Pancreas (tissue), 10 donors: ENCODE measurements around the gene BRME1. TPM values are rescaled to one million over a fixed set of nuclear protein-coding genes. Genes with fewer than 3 reads are reported as not detected.
A peak's percentile ranks its signal among the peaks of the same experiment; 100 is the strongest.

ENCODE experiments used
- ATAC-seq, 4 donors: fragments of 200-7000 bp; cut with Tn5 transposase; one replicate each; pipeline versions ENCODE4 v1.8.0 to v1.9.1; 2020; ENCODE audit warnings: mild to moderate bottlenecking in 4 of 4, moderate library complexity in 4 of 4
- DNase-seq, 6 donors: peaks; one replicate each; pipeline ENCODE4 v3.0.0-alpha.2; 2020
- FAIRE-seq: peaks from 2 replicates; lab custom pipeline; 2012; peaks lifted over from hg19 to GRCh38; lab: Jason Lieb, UNC
- H3K27ac ChIP-seq, 4 donors: fragments of 200-600 bp; sonication (generic); 1 replicate in 3 of 4; 2 replicates in 1 of 4; pipeline versions ENCODE4 v1.5.0 to v1.8.0; 2020
- H3K27me3 ChIP-seq, 4 donors: fragments of 200-600 bp; one replicate each; pipeline ENCODE4 v1.8.0; 2021
- H3K36me3 ChIP-seq, 3 donors: fragments of 200-600 bp; sonication (generic) in 1 of 3; one replicate each; pipeline versions ENCODE4 v1.5.0 to v1.8.0; 2020 to 2021
- H3K4me1 ChIP-seq, 3 donors: fragments of 200-600 bp; one replicate each; pipeline ENCODE4 v1.8.0; 2021
- H3K4me3 ChIP-seq, 4 donors: fragments of 200-600 bp; sonication (generic) in 2 of 4; one replicate each; pipeline versions ENCODE4 v1.5.0 to v1.8.0; 2020 to 2021
- H3K9me3 ChIP-seq, 4 donors: fragments of 200-600 bp; one replicate each; pipeline ENCODE4 v1.8.0; 2021
- CTCF ChIP-seq, 4 donors: fragments of 200-600 bp; sonication (generic) in 3 of 4; IDR thresholded peaks; one replicate each; pipeline versions ENCODE4 v1.5.0 to v1.8.0; 2021; ENCODE audit warnings: antibody characterized with exemption in 4 of 4
- WGBS, 2 donors: extraction: QIAGEN DNeasy Blood & Tissue Kit; methylation state at CpG; one replicate each; pipeline ENCODE4 v1.1.7; 2013; 5-methylcytosine and 5-hydroxymethylcytosine counted together
- intact Hi-C, 3 donors: fragments of 100-400 bp; cut with DNase I; formaldehyde crosslinking; loops; one replicate each; pipeline versions ENCODE4 v1.11.1 to v1.14.2; 2022
- polyA plus RNA-seq, 2 donors: library from polyadenylated mRNA; stranded (reverse); fragments of 200-250 nt; gene quantifications; one replicate each; pipeline ENCODE4 v1.2.3, GENCODE V29; 2013
- total RNA-seq, 6 donors: library from RNA; stranded (reverse); fragmentation: NEBNext Ultra II Directional in 4 of 6; extraction: Animal tissue kit (Norgen Biotek cat#: 25700) in 4 of 6; gene quantifications; one replicate each; pipeline versions ENCODE4 v1.2.1 to v1.2.4, GENCODE V29; 2021 to 2023
- donor health status: healthy with polysubstance abuse.
- donor health status: DM: no; HTN: no; CAD: no; lungs with moderate emphysema.
- donor health status: DM: no; HTN: no; CAD: no.
- donor health status: control.
- donor health status: control.
- donor health status: Bipolar disorder and iron deficiency.
- donor health status: DM: yes; HTN: yes; CAD: no.
- donor health status: DM: no; HTN: no; CAD: no.
- donor health status: DM: no; HTN: no; CAD: no.
- donor health status: DM: yes; HTN: yes; CAD: no.

Gene BRME1
- total and polyA plus RNA-seq, 8 donors = 2.6 to 15.3 (median 4.3) TPM

- Histone ChIP-seq H3K9me3 (no peaks in the 10 kb centered on the region), H3K4me3 (no peak overlapping the region), H3K4me1 (no peaks in the 10 kb centered on the region), H3K27me3 (no peaks in the 10 kb centered on the region), H3K36me3 (no peaks in the 10 kb centered on the region), H3K27ac (no peak overlapping the region)
- TF ChIP-seq CTCF (IDR thresholded peaks at IDR 0.05) = no peak
- no peak for FAIRE-seq
- peak in 2 of 6 donors; percentile 55 to 69 for DNase-seq
- 70 to 77% methylated on average over 42 of the region's 42 CpGs for WGBS, 2 donors
- intact Hi-C loops = no loop called here
- peak in 1 of 4 donors; percentile 5 for ATAC-seq
These were observed 27.0 kb upstream of the BRME1 start for GRCh38 chr19:13932911-13933393.

GRCh38 chr19:13932149-13932637, 26.3 kb upstream of the BRME1 start:
- WGBS, 2 donors = 82 to 86% methylated on average over 6 of the region's 6 CpGs
- no peak for TF ChIP-seq CTCF (IDR thresholded peaks at IDR 0.05)
- peaks cover 0 to 3% (median 0%) of the 10 kb centered on the region in 3 donors for H3K36me3 ChIP-seq
- H3K9me3 ChIP-seq = no peaks in the 10 kb centered on the region
- no peaks in the 10 kb centered on the region for H3K4me1 ChIP-seq
- intact Hi-C loops = no loop called here
- H3K27ac ChIP-seq = no peak overlapping the region
- ATAC-seq (no peak), DNase-seq (no peak), FAIRE-seq (no peak)
- H3K27me3 ChIP-seq = no peaks in the 10 kb centered on the region
- no peak overlapping the region for H3K4me3 ChIP-seq

GRCh38 chr19:13931391-13932148, 25.7 kb upstream of the BRME1 start:
- intact Hi-C loops = no loop called here
- Histone ChIP-seq H3K27me3 (no peaks in the 10 kb centered on the region), H3K36me3 (peaks cover 0 to 8% (median 0%) of the 10 kb centered on the region in 3 donors), H3K4me1 (no peaks in the 10 kb centered on the region), H3K9me3 (no peaks in the 10 kb centered on the region), H3K4me3 (no peak overlapping the region), H3K27ac (no peak overlapping the region)
- no peak for TF ChIP-seq CTCF (IDR thresholded peaks at IDR 0.05)
- peak in 1 of 6 donors; percentile 65 for DNase-seq
- WGBS, 2 donors = 84 to 87% methylated on average over 29 to 30 of the region's 30 CpGs
- FAIRE-seq = no peak
- peak in 1 of 4 donors; percentile 3 for ATAC-seq

- Histone ChIP-seq H3K4me3 (no peak overlapping the region), H3K4me1 (no peaks in the 10 kb centered on the region), H3K27ac (no peak overlapping the region), H3K27me3 (no peaks in the 10 kb centered on the region), H3K36me3 (peaks cover 0 to 8% (median 0%) of the 10 kb centered on the region in 3 donors), H3K9me3 (no peaks in the 10 kb centered on the region)
- FAIRE-seq (no peak), DNase-seq (peak in 1 of 6 donors; percentile 68), ATAC-seq (no peak)
- no peak for TF ChIP-seq CTCF (IDR thresholded peaks at IDR 0.05)
- whole genome bisulfite sequencing, 2 donors = 90% methylated on average over 16 to 17 of the region's 17 CpGs
- intact Hi-C loops = no loop called here
These were observed 24.5 kb upstream of the BRME1 start for GRCh38 chr19:13930402-13930801.

- FAIRE-seq (no peak), ATAC-seq (no peak), DNase-seq (peak in 1 of 6 donors; percentile 69)
- Histone ChIP-seq H3K9me3 (no peaks in the 10 kb centered on the region), H3K27ac (no peak overlapping the region), H3K27me3 (no peaks in the 10 kb centered on the region), H3K4me1 (no peaks in the 10 kb centered on the region), H3K36me3 (peaks cover 0 to 8% (median 0%) of the 10 kb centered on the region in 3 donors), H3K4me3 (no peak overlapping the region)
- intact Hi-C loops = no loop called here
- TF ChIP-seq CTCF (IDR thresholded peaks at IDR 0.05) = no peak
- WGBS, 2 donors = 88 to 91% methylated on average over 15 to 17 of the region's 17 CpGs
These were observed 24.0 kb upstream of the BRME1 start for GRCh38 chr19:13929956-13930355.
